Stimulated activated CD4-positive, alpha-beta T cell treated with anti-CD3 and anti-CD28 coated beads, Interleukin-15, amount 100 ng/mL, for 24 hours (primary cell): ENCODE data around the gene C6orf52.
"Not testable (repeated sequence)": the region's sequence is repeated elsewhere in the genome, so short reads cannot be mapped to it uniquely, and the experiment has no call there.

ENCODE experiments used
- DNase-seq: peaks from one replicate; pipeline ENCODE4 v3.0.0-alpha.2; 2020

Gene C6orf52

DNA sequence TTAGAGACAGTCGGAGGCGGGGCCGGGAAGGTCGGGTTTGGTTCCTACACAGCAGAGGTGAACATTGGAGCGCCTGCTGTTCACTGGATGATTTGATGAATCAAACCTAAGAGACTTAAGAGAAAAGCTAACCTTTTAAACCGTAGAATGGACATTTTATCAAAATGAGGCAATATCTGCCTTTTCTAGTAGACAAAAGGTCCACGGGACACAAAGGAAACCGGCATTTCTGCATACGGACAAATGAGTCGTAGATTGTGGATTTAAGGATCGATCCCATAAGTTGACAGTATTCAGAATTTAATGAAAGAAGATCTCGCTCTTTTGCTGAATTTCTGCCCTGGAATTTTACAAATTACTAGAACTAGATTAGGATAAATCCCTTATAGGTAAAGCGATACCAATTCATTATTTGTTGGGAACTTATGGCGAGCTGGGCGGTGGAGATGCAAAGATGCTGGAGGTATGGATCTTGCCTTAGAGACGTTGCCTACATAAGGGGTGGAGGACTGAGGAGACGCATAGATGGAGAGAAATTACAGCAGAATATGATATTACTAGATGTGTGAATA, 756 bp upstream of the C6orf52 start:
- DNase-seq = no peak

- DNase-seq = no peak
Measured at GRCh38 chr6:10692965-10693538, 1.4 kb downstream of the C6orf52 start.

- no peak for DNase-seq
Measured at GRCh38 chr6:10690651-10691445, 3.6 kb downstream of the C6orf52 start.

DNA sequence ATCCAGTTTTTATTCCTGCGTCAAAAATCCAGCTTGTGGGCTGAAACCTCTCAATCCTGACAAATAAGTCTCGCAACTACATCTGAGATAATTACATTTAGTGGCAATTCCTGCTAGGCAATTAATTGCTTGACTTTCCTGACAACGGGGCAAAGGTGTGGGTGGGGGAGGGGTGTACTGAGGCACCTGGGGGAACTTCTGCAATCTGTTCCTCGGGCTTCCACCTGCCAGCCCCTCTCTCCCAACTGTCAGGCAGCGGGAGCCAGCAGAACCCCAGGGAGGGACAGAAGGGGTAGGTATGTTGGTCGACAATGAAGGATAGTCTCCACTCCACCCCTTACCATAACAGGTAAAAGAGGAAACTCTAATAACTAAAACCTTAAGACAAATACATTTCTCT, 6.8 kb downstream of the C6orf52 start:
- no peak for DNase-seq

DNA sequence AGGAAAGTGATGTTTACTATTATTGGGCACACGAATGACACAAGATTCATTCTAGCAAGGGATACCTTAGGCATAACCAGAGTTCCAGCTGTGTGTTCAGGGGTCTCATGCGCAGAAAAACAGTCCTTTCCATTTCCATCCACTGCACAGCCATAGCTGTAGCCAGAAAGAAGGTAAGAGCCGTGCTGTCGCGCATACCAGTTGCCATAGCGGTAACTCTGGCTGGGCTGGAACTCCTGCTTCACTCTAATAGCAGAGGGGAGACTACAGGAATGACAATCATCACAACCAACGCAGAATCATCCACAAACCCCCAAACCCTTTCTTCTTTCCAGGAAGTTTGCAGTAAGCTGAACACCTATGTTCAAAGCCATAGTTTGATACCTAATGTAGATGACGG, 7.5 kb downstream of the C6orf52 start:
- DNase-seq = no peak

DNA sequence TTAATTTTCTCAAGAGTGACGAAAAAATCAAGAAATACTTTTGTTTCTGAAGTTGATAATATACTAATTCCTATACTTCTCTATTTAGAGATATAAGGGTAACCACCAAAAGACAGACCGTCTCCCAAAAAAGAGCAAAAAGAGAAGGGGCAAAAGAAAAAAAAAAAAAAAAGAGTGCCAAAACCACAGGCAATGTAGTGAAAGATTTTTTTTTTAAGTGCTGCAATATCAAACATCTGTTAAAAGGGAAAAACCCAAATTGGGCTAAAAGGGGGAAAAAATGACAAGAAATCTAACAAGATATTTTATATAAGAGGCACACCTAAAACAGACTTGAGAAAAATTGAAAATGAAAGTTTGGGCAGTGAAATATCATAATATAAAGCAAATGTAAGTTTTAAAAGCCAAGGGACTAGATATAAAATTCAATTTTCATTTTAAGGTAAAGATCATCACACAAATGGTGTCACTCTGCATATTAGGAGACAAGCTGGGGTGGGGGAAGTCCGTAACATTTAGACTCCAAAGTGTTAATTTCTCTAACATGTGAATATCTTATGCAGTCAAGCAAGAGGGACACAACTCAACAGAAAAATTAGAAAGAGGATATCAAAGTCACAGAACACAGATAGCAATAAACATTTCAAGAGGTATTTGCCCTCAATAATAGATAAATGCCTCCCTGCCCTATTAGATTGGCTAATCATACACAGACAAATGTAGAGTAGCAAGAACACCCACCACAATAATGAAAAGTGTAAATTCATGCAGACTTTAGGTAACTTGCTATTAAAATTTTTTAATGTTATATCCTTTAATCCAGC, 9.1 kb downstream of the C6orf52 start:
- DNase-seq = no peak

DNA sequence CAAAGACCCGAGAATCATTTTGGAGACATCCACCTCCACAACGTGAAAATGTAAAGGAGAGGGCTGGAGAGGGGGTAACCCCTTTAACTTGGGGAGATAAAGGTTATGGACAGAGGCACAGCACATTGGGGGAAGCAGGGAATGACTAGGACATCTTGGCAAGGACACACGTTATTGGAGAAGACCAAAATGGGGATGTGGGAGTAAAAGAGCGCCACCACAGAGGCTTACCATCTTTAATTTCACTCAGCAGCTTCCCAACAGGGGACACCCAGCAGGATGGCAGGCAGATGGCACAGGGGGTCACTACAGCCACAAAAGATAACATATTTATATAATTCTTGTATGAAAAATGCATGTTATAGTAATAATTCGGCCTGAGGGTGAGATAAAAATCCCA, 9.8 kb downstream of the C6orf52 start:
- no peak for DNase-seq

GRCh38 chr6:10682355-10682988, 11.9 kb downstream of the C6orf52 start:
- DNase-seq = no peak

GRCh38 chr6:10681795-10682194, 12.6 kb downstream of the C6orf52 start:
- DNase-seq = no peak

DNA sequence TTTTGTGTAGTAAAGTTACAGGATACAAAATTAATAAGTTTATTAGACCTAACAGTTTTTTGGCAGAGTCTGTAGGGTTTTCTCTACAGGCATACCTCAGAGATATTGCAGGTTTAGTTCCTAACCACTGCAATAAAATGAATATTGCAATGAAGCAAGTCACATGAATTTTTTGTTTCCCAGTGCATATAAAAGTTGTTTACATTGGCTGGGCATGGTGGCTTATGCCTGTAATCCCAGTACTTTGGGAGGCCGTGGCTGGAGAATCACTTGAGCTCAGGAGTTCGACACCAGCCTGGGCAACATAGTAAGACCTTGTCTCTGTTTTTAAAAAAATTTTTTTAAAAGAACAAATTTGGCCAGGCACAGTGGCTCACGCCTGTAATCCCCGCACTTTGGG, 16.0 kb downstream of the C6orf52 start:
- DNase-seq = no peak

GRCh38 chr6:10676403-10676802, 18.0 kb downstream of the C6orf52 start:
- no peak for DNase-seq

DNA sequence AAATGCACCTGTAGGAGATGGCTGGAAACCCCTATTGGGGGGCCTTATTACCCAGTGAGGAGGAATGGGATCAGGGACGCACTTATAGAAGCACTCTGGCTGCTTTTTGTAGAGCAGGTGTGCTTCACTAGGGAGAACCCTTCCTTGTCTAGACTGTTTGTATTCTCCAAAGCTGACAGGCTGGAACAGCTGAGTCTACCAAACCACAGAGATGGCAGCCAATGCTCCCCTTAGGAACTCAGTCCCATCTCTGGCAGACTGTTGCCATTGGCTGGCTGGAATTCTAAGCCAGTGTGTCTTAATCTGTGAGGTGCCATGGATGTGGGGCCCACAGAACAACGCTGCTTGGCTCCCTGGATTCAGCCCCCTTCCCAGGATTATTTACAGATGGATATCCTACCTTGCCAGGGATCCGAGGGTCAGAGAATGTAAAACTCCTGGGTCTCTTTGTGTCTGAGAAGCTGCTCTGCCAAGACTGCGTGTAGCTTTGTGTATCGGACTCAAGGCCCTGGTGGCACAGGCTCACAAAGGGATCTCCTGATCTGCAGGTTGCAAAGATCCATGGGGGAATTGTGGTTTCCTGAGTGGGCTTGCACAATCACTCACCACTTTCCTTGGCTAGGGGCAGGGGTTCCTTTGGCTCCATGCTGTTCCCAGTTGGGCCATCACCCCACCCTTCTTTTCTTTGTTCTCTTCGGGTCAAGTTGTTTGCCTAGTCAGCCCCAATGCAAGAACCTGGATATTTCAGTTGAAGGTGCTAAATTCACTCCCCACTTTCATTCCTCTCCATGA, 26.1 kb downstream of the C6orf52 start:
- DNase-seq = no peak

DNA sequence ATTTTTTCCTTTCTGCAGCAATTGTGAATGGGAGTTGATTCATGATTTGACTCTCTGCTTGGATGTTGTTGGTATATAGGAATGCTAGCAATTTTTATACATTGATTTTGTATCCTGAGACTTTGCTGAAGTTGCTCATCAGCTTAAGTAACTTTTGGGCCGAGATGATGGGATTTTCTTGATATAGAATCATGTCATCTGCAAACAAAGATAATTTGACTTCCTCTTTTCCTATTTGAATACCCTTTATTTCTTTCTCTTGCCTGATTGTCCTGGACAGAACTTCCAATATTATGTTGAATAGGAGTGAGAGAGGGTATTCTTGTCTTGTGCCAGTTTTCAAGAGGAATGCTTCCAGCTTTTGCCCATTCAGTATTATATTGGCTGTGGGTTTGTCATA, 28.8 kb downstream of the C6orf52 start:
- DNase-seq = not testable (repeated sequence)

DNA sequence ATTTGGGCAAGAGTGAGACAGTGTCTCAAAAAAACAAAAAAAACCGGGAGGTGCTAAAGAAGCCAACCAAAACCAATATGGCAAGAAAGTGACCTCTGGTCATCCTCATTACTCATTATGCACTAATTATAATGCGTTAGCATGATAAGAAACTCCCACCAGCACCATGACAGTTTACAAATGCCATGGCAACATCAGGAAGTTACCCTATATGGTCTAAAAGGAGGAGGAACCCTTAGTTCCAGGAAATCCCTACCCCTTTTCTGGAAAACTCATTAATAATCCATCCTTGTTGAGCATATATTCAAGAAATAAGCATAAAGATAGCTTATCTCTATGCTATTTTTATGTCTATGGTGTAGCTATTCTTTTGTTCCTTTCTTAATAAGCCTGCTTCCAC, 31.7 kb downstream of the C6orf52 start:
- DNase-seq = no peak

DNA sequence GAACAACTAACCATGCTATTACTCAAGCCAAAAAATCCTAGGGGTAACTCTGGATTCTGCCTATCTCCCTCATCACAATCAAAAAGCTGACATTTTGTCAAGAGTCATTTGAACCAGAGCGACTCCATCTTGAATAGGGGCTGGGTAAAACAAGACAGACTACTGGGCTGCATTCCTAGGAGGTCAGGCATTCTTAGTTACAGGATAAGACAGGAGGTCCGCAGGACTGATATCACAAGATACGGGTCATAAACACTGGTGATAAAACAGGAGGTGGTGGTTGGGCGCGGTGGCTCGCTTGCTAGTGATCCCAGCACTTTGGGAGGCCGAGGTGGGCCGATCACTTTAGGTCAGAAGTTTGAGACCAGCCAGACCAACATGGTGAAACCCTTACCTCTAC, 32.2 kb downstream of the C6orf52 start:
- no peak for DNase-seq

DNA sequence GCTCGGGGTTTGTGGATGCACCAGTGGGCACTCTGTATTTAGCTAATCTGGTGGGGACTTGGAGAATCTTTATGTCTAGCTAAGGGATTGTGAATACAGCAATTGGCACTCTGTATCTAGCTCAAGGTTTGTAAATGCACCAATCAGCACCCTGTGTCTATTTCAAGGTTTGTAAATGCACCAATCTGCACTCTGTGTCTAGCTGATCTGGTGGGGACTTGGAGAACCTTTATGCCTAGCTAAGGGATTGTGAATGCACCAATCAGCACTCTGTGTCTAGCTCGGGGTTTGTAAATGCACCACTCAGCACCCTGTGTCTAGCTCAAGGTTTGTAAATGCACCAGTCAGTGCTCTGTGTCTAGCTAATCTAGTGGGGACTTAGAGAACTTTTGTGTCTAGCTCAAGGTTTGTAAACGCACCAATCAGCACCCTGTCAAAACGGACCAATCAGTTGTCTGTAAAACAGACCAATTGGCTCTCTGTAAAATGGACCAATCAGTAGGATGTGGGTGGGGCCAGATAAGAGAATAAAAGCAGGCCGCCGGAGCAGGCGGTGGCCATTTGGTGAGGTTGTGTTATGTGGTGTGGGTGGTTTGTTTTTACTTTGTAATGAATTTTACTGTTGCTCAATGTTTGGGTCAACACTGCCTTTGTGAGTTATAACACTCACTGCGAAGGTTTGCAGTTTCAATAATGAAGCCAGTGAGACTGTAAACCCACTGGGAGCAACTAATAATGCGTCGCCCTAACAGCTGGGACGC, 33.8 kb downstream of the C6orf52 start:
- not testable (repeated sequence) for DNase-seq

- DNase-seq = no peak
Measured at GRCh38 chr6:10659699-10660348, 34.6 kb downstream of the C6orf52 start.

DNA sequence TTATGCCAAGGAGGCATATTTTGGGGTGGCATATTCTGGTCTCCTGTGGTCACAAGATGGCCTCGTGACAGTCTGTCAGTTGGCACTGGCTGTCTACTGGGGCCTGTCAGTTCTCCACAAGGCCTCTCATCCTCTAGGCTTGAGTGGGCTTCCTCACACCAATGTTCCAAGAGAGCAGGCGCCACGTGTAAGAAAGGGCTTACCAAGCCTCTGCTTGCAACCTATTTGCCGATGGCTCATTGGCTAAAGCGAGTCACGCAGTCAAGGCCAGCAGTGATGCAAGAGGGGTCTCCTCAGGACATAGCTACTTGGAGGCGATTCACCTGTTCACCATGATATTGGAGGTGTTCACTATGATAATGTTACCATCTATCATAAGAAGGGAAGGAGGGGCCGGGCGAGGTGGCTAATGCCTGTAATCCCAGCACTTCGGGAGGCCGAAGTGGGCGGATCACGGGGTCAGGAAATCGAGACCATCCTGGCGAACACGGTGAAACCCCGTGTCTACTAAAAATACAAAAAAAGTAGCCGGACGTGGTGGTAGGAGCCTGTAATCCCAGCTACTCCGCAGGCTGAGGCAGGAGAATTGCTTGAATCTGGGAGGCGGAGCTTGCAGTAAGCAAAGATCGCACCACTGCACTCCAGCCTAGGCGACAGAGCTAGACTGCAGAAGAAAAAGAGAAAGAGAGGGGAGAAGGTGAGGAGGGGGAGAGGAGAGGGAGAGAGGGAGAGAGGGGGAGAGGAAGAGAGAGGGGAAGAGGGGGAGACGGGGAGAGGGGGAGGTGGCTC, 35.3 kb downstream of the C6orf52 start:
- DNase-seq = no peak

GRCh38 chr6:10655508-10656055, 38.8 kb downstream of the C6orf52 start:
- DNase-seq = peak; percentile 40

DNA sequence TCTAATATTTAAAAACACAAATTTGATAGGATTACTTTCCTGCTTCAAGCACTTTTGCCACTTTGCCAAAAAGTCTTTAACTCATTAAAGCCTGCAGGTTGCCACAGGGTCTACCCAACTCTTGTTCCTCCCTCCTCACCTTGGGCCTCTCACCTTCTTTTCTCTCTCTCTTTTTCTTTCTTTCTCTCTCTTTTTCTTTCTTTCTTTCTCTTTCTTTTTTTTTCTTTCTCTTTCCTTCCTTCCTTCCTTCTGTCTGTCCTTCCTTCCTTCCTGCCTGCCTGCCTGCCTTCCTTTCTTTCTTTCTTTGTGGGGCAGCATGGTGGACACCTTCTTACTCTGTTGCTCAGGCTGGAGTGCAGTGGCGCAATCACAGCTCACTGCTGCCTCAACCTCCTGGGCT, 50.2 kb downstream of the C6orf52 start:
- no peak for DNase-seq
